Mucosa of stomach (tissue), 1 donor: ENCODE measurements around the gene ERBB2.
A peak's percentile ranks its signal among the peaks of the same experiment; 100 is the strongest.

ENCODE experiments used
- H3K27me3 ChIP-seq: one replicate; pipeline ENCODE4 v1.7.0; 2013; ENCODE audit warnings: mild to moderate bottlenecking, low read length; ENCODE audit not compliant: control insufficient read depth, insufficient read depth
- H3K36me3 ChIP-seq: one replicate; pipeline ENCODE4 v1.7.0; 2013; ENCODE audit warnings: low read length; ENCODE audit not compliant: control insufficient read depth, insufficient read depth
- H3K4me1 ChIP-seq: one replicate; pipeline ENCODE4 v1.7.0; 2013; ENCODE audit warnings: mild to moderate bottlenecking, low read length; ENCODE audit not compliant: control insufficient read depth, insufficient read depth
- H3K4me3 ChIP-seq: one replicate; pipeline ENCODE4 v1.7.0; 2013; ENCODE audit warnings: low read length
- H3K9ac ChIP-seq: one replicate; pipeline ENCODE4 v1.7.0; 2013; ENCODE audit warnings: mild to moderate bottlenecking, low read length, moderate library complexity
- H3K9me3 ChIP-seq: one replicate; pipeline ENCODE4 v1.7.0; 2013; ENCODE audit warnings: mild to moderate bottlenecking, low read length, moderate library complexity; ENCODE audit not compliant: control insufficient read depth
- donor health status: Pancreatic carcinoma.

Gene ERBB2

DNA sequence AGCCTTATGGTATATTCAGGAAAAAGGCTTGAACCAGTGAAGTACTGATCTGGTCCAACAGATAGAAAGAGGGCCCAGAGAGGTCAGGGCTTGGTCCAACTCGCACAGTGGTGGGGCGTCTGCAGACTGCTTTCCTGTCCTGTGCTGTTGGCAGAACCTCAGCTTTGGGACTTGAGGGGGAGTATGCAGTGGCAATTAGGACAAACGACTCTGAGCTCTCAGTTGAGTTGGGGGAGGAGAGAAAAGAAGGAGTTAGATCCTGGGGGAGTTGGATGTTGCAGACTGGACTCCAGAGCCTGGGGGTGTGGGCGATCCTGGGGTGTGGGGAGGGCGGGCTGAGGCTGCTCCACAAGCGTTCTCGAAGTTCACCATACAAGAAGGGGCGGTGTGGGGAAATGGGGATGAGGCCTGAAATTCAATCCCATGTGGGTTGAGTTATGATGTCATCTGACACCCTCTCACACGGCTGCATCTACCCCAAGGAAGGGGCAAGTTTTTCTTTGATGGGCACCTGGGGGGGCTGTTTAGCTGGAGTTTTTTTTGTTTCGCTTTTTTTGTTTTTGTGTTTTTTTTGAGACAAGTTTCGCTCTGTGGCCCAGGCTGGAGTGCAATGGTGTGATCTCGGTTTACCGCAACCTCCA, 52.5 kb downstream of the ERBB2 start:
- no peaks in the 10 kb centered on the region for H3K9me3 ChIP-seq
- H3K4me1 ChIP-seq = peaks cover 29% of the 10 kb centered on the region
- no peak overlapping the region for H3K9ac ChIP-seq
- H3K27me3 ChIP-seq = no peaks in the 10 kb centered on the region
- no peak overlapping the region for H3K4me3 ChIP-seq
- H3K36me3 ChIP-seq = no peaks in the 10 kb centered on the region

DNA sequence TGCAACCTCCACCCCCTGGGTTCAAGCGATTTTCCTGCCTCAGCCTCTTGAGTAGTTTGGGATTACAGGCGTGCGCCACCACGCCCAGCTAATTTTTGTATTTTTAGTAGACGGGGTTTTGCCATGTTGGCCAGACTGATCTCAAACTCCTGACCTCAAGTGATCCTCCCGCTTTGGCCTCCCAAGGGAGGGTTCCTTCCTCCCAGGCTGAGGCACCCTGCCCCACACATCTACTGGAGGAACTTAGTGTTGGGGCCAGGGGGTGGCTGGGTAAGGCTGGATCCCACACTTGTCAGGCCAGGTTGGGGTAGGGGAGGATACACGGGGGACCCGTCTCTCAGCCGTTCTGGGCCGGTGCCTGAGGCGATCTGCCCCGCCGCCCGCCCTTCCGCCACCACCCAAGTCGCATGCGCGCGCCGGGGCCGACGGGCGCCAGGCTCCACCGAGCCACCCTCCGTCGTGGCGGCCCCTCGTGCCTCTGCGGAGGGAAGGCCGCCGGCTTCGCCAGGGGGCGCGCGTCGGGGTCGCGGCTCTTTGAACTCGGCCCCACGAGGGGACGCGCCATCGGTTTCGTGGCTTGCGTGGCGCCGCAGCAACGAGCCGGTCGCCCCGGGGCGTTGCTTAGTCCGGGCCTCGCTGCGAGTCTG, 53.8 kb downstream of the ERBB2 start:
- Histone ChIP-seq H3K9me3 (no peaks in the 10 kb centered on the region), H3K36me3 (no peaks in the 10 kb centered on the region), H3K9ac (peak overlapping the region; percentile 94), H3K27me3 (no peaks in the 10 kb centered on the region), H3K4me3 (peak overlapping the region; percentile 22), H3K4me1 (peaks cover 29% of the 10 kb centered on the region)

DNA sequence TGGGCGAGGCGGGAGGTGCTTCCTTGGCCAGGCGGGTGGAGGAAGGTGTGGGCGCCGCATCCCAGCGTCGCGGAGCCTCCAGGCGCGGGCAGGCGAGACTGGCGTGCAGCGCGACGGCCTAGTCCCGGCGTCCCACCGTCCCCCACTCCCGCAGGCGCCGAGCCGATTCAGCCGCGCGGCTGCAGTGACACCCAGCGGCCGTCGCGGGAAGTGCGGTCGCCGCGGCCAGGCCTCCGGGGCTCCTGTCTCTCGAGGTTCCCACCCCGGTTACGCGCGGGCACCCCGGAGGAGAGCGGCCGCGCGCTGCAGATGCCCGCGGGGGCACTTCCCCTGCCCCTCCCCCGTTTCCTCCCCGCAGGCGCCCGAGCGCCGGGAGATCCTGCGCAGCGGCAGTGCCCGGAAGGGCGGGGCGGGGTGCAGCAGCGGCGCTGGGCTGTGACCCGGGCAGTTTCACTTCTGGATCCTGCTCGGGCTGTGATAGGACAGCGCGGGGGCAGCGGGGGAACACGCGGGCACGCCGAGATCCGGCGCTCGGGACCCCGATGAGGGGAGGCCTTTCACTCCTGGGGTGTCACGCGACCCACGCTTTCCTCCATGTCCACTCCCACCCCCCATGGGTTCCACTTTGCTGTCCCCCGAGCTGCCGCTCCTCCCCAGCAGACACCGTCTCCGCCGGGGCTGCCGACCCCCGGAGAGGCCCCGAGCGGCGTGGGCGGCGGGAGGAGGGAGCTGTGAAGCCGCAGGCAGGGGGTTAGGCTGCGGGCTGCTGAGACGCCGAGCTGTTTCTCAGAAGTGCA, 54.5 kb downstream of the ERBB2 start:
- Histone ChIP-seq H3K9me3 (no peaks in the 10 kb centered on the region), H3K4me1 (peaks cover 29% of the 10 kb centered on the region), H3K9ac (peak overlapping the region; percentile 94), H3K36me3 (no peaks in the 10 kb centered on the region), H3K27me3 (no peaks in the 10 kb centered on the region), H3K4me3 (peak overlapping the region; percentile 32)

DNA sequence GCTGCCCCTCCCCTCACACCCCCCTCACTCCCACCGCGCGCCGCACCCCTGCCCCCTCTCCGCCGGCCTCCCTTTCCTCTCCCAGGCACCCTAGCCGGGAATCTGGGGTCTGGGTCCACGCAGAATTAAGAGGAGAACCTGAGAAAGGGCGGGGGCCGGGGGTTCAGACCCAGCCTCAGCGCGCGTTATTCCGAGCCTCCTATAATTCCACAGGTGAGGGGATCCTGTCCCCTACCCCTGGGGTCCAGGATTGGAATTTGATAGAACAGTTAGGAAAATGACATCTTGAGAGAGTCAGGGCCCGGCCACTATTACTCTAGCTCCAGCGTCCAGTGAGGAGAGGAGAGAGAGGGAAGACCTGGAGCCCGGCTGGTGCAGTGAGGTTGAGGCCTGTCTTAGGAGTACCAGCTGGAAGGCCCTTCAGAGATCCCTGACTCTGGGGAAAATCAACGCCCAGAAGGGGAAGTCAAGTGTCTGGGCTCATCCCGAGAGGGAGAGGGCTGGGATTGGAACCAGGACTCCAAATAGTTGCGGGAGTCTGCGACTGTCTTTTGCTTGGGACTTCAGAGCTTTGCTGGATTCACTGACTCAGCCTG, 55.2 kb downstream of the ERBB2 start:
- peak overlapping the region; percentile 32 for H3K4me3 ChIP-seq
- H3K9me3 ChIP-seq = no peaks in the 10 kb centered on the region
- no peaks in the 10 kb centered on the region for H3K36me3 ChIP-seq
- H3K9ac ChIP-seq = peak overlapping the region; percentile 94
- H3K4me1 ChIP-seq = peaks cover 23% of the 10 kb centered on the region
- H3K27me3 ChIP-seq = no peaks in the 10 kb centered on the region

DNA sequence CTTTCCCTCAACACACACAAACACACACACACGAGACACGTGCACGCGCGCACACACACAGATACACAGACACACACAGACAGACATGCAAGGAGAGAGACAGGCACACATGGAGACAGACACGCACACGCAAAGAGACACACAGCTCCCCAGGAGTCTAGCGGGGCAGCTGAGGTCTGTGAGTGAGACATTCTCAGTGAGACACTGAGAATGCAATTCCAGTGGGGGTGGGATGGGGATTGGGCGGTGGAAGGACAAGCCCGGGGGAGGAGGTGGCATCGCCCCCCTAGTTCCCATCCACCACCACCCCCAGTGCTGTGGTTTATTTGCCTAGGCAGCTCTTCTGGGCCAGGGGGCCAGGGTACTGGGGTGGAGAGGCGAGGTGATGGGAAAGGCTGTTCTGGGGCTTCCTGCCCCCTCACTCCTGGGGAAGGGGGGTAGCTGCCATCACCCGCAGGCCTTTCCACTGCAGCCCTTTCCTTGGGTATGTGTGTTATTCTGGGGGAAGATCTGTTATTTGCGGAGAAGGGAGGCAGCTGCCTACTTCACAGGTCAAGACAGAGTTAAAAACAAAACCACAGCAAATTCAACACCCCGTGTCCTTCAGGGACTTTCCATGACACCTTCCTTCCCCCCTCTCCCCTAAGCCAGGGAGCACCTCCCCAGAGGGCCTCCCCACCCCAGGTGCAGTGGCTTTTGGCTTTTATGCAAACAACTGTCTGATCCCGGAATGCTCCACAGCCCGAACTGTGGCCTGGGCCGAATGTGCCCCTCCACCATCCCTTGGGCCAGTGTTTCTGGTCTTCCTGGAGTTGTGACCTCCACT, 55.9 kb downstream of the ERBB2 start:
- no peaks in the 10 kb centered on the region for H3K9me3 ChIP-seq
- peak overlapping the region; percentile 94 for H3K9ac ChIP-seq
- no peaks in the 10 kb centered on the region for H3K27me3 ChIP-seq
- H3K4me1 ChIP-seq = peaks cover 16% of the 10 kb centered on the region
- H3K36me3 ChIP-seq = no peaks in the 10 kb centered on the region
- no peak overlapping the region for H3K4me3 ChIP-seq

DNA sequence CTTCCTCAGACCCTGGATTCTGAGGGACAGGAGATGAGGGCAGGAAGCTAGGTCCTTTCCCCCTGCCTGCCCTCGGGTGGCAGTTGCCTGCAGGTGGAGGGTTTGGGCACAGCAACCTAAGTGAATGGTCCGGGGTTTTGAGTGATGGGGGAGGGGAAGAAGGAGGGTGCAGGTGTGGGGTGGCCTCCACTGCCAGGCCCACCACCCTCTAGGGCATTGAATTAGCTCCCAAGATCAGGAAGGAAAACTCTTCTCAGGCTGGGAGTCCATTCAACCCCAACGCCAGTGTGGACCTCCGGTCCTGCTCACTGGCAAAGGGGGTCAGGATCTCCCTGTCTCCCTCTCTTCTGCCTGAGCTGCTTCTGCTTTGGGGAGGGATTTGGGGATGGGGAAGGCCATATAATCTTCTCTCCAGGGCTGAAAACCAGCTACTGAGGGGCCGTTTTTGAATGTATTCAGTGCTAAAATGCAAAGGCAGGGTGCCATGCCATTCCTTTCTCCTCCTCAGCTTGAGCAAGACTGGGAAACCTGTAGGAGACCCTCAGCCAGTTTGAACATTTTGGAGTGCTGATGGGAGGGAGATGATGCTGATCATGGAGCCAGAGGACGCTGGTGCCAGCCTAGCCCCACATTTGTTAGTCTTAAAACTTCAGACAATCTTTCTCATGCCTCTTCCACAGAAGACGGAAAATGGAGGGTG, 56.7 kb downstream of the ERBB2 start:
- H3K27me3 ChIP-seq = no peaks in the 10 kb centered on the region
- no peaks in the 10 kb centered on the region for H3K9me3 ChIP-seq
- no peak overlapping the region for H3K9ac ChIP-seq
- H3K4me3 ChIP-seq = no peak overlapping the region
- H3K4me1 ChIP-seq = peaks cover 13% of the 10 kb centered on the region
- no peaks in the 10 kb centered on the region for H3K36me3 ChIP-seq

DNA sequence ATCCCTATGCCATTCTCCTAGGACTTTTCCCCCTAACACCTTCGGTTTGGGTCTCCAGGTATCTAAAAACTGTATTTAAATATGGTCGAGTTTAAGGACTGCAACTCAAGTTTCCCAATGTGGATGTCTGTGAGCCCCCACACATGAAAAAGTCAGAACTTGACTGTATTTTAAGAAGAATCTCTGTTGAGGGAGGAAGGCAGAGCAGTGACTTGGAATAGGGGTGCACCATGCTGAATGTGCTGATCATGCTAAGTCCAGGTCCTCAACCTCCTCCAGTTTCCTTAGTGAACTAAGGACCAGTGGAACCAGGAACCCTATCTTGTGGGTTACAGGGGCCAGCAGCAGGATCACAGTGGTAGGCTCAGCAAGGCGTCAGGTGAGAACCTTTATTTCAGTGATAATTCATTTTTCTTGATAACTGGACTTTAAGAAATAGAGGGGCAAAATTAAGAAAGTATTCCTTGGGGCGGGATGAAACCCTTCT, 57.4 kb downstream of the ERBB2 start:
- Histone ChIP-seq H3K36me3 (no peaks in the 10 kb centered on the region), H3K9me3 (no peaks in the 10 kb centered on the region), H3K4me3 (no peak overlapping the region), H3K4me1 (peaks cover 13% of the 10 kb centered on the region), H3K27me3 (no peaks in the 10 kb centered on the region), H3K9ac (no peak overlapping the region)

DNA sequence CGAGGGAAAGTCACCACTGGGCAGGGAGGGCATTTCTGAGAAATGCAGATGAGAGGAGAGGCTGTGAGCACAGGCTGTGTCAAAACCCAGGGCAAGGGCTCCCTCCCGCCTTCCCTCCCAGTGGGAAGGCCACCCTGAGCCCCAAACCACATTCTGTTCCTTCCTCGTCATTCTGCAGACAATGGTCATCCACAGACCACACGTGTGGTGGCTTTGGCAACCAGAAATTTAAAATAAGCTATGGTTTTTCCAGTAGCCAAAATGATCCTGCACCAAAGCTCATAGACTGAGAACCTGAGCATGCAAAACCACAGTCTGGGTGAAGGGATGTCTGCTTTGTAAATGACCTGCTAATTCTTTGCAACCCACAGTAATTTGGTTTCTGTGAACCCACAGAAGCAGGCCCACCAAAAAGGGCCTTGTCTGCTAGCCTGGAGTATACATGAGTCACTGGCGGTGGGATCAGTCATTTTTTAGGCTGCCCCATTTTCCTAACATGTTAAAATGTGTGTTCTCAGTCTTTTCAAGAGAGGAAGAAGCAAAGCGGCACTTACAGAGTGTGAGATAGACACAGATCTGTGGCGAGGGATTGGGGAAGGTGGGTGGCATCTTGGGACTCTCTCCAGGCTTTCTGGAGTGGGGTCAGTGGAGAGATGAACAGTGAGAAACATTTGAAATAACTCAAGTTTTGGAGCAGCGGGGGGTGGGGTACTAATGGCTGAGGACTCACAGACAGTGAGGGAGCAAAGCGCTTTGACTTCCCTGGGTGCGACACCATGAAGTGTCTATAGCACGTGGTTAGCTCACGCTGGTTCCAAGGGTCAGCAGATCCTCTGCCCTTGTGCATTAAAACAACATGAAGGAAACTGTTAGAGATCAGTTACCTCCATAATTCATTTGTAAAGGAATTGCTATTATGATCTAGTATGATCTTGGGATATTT, 58.3 kb downstream of the ERBB2 start:
- Histone ChIP-seq H3K27me3 (no peaks in the 10 kb centered on the region), H3K9ac (no peak overlapping the region), H3K4me1 (peaks cover 12% of the 10 kb centered on the region), H3K4me3 (no peak overlapping the region), H3K36me3 (no peaks in the 10 kb centered on the region), H3K9me3 (no peaks in the 10 kb centered on the region)

DNA sequence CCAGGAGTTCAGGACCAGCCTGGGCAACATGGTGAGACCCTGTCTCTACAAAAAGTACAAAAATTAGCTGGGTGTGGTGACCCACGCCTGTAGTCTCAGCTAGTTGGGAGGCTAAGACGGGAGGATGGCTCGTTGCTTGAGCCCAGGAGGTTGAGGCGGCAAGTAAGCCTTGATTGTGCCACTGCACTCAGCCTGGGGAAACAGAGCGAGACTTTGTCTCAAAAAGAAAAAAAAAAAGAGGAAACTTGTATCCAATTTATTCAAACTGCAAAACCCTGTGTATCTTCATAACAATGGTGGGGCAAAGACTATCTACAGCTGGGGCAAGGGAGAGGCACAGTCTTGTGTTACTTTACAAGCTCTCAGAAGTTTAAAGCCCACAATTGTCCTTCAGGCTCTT, 59.3 kb downstream of the ERBB2 start:
- no peak overlapping the region for H3K9ac ChIP-seq

DNA sequence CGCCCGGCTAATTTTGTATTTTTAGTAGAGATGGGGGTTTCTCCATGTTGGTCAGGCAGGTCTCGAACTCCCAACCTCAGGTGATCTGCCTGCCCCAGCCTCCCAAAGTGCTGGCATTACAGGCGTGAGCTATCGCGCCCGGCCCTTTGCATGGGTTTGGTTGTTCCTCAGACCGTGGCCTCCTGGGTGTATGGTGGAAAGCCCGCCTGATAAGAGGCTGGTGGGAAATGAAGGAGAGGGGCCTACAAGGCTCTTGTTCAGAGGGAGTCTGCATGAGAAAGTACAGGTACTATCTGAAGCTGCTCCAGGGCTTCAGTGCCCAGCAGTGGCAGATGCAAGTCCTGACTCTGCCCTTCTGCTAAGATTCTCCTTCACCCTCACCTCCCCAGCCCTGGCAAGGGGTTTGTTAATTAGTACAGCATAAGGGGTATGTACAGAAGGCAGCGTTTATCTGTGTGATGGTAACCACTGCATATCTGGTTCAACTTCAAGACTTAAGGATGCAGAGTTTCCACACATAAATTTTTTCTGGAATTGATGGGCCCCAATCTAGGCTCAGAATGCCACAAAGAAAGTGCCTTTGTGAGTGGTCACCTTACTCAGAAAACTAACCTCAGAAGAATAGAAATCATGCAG, 62.1 kb downstream of the ERBB2 start:
- H3K4me1 ChIP-seq = no peaks in the 10 kb centered on the region
- no peaks in the 10 kb centered on the region for H3K36me3 ChIP-seq
- H3K4me3 ChIP-seq = no peak overlapping the region
- H3K9me3 ChIP-seq = no peaks in the 10 kb centered on the region
- H3K27me3 ChIP-seq = no peaks in the 10 kb centered on the region
- no peak overlapping the region for H3K9ac ChIP-seq

More for the DNA sequence above, 59.3 kb downstream of the ERBB2 start:
- peaks cover 7% of the 10 kb centered on the region for H3K4me1 ChIP-seq
- no peaks in the 10 kb centered on the region for H3K36me3 ChIP-seq
- no peaks in the 10 kb centered on the region for H3K27me3 ChIP-seq
- H3K4me3 ChIP-seq = no peak overlapping the region
- no peaks in the 10 kb centered on the region for H3K9me3 ChIP-seq
